D721Med (cell line): ENCODE results near the gene GARIN5B.

Experiments
- DNase-seq: peaks from one replicate; pipeline ENCODE4 v3.0.0; 2011; ENCODE audit warnings: low spot score; ENCODE audit not compliant: insufficient read length
- FAIRE-seq: peaks from 2 replicates; lab custom pipeline; 2011; peaks lifted over from hg19 to GRCh38; lab: Jason Lieb, UNC
- CTCF ChIP-seq: IDR thresholded peaks from 2 replicates; pipeline ENCODE4 v1.5.1; 2012; ENCODE audit warnings: mild to moderate bottlenecking, control low read depth; ENCODE audit not compliant: insufficient read depth; ENCODE audit errors: missing control alignments

Gene GARIN5B

GRCh38 chr19:55322204-55322885, 40.7 kb downstream of the GARIN5B start:
- FAIRE-seq = no peak
- no peak for TF ChIP-seq CTCF
- DNase-seq = no peak

GRCh38 chr19:55321466-55322137, 41.5 kb downstream of the GARIN5B start:
- TF ChIP-seq CTCF = no peak
- FAIRE-seq = no peak
- no peak for DNase-seq

GRCh38 chr19:55320844-55321419, 42.1 kb downstream of the GARIN5B start:
- FAIRE-seq = no peak
- no peak for DNase-seq
- TF ChIP-seq CTCF = no peak

- FAIRE-seq = no peak
- peak; percentile 53 for DNase-seq
- TF ChIP-seq CTCF = no peak
Measured at GRCh38 chr19:55319785-55320184, 43.3 kb downstream of the GARIN5B start.

- no peak for TF ChIP-seq CTCF
Measured at GRCh38 chr19:55316646-55317045, 46.4 kb downstream of the GARIN5B start.

GRCh38 chr19:55315956-55316525, 47.0 kb downstream of the GARIN5B start:
- FAIRE-seq (no peak), DNase-seq (no peak)
- TF ChIP-seq CTCF = no peak

More at GRCh38 chr19:55316646-55317045, 46.4 kb downstream of the GARIN5B start:
- DNase-seq (no peak), FAIRE-seq (no peak)
